ENCODE measurements around the gene PLA2G6. TPM values are rescaled to one million over a fixed set of nuclear protein-coding genes. Genes with fewer than 3 reads are reported as not detected.

The PLA2G6 gene
- total and polyA plus RNA-seq, 2 of the 13 experiments (the other 11 are each of a cell fraction or from before 2014, with no cell fraction given): 4.8 to 11.5 TPM

GRCh38 chr22:38205261-38206128, 23.9 kb upstream of the PLA2G6 start:
- in situ Hi-C loops (cut with HindIII; ENCODE audit: extremely low pct_ligation_motif_present, low pct_unique_long_range_greater_than_20kb) (loop anchor here (10.0 kb wide), 1 partner anchor 91 kb away; the partner anchor contains the start of gene BAIAP2L2), intact Hi-C loops (cut with micrococcal nuclease; ENCODE audit: unreplicated experiment) (no loop called here)
- H3K9ac ChIP-seq (ENCODE audit: insufficient read depth, low read depth, low read length): no peak overlapping the region
- H3K4me2 ChIP-seq (ENCODE audit: low read depth, low read length): peak overlapping the region; percentile 87; the same call in 1 of the 2 replicates
- ChIA-PET CTCF (ENCODE audit: low intra/inter-chr PET ratio, low total read pairs) (no interaction called here), POLR2A (no interaction called here)
- 91% methylated on average over 7 of the region's 15 CpGs for WGBS (ENCODE audit: low lambda C conversion rate)
- H3K4me3 ChIP-seq (replicated peaks in 1 of 3; ENCODE audit: insufficient read depth in 1 of 3, low read depth in 2 of 3, low read length in 3 of 3): no peak overlapping the region
- ATAC-seq (no peak), FAIRE-seq (no peak), DNase-seq (ENCODE audit: low spot score) (no peak)
- peaks cover 37% of the 10 kb centered on the region for H3K4me1 ChIP-seq (ENCODE audit: insufficient read depth, low read length)
- no peaks in the 10 kb centered on the region for H3K9me3 ChIP-seq (ENCODE audit: low read length)
- TF ChIP-seq ZNF17 (CRISPR knock-in tag; IDR thresholded peaks at IDR 0.05): no peak
- no peak for TF ChIP-seq FOXK2 (IDR thresholded peaks at IDR 0.05)
- TF ChIP-seq ZNF768 (CRISPR knock-in tag; IDR thresholded peaks at IDR 0.05): peak; percentile 54; the same call in 1 of the 2 replicates
- peak; percentile 23 for TF ChIP-seq AGO1 (IDR thresholded peaks at IDR 0.05; ENCODE audit: low read depth, low read length, poor library complexity, severe bottlenecking)
- H3K36me3 ChIP-seq (replicated peaks in 1 of 2; ENCODE audit: control insufficient read depth in 1 of 2, insufficient read depth in 2 of 2, low read length in 2 of 2): peaks cover 11 to 13% of the 10 kb centered on the region in 2 experiments
- BruUV-seq (replicated peaks): no TSS peak
- H2AFZ ChIP-seq (ENCODE audit: low read length): no peak overlapping the region
- H3K27me3 ChIP-seq (ENCODE audit: control insufficient read depth in 1 of 2, insufficient read depth in 2 of 2, low read length in 2 of 2): no peaks in the 10 kb centered on the region
- H3K27ac ChIP-seq (ENCODE audit: extremely low read length, insufficient read depth, low read length): no peak overlapping the region
- H4K20me1 ChIP-seq (ENCODE audit: insufficient read depth, low read length): peaks cover 65% of the 10 kb centered on the region
- H3K79me2 ChIP-seq (ENCODE audit: insufficient read depth, low read length): peaks cover 70% of the 10 kb centered on the region

GRCh38 chr22:38204784-38205183, 23.2 kb upstream of the PLA2G6 start:
- peak overlapping the region; percentile 87; the same call in 1 of the 2 replicates for H3K4me2 ChIP-seq (ENCODE audit: low read depth, low read length)
- intact Hi-C loops (cut with micrococcal nuclease; ENCODE audit: unreplicated experiment) (loop anchor here (5.0 kb wide), 1 partner anchor 92 kb away; the partner anchor contains the start of gene BAIAP2L2), in situ Hi-C loops (cut with HindIII; ENCODE audit: extremely low pct_ligation_motif_present, low pct_unique_long_range_greater_than_20kb) (loop anchor here (10.0 kb wide), 1 partner anchor 90 kb away; the partner anchor contains the start of gene BAIAP2L2)
- no peaks in the 10 kb centered on the region for H3K9me3 ChIP-seq (ENCODE audit: low read length)
- H3K27ac ChIP-seq (ENCODE audit: extremely low read length, insufficient read depth, low read length): no peak overlapping the region
- no TSS peak for BruUV-seq (replicated peaks)
- no peak overlapping the region for H2AFZ ChIP-seq (ENCODE audit: low read length)
- WGBS (ENCODE audit: low lambda C conversion rate): 91% methylated on average over 7 of the region's 7 CpGs
- no peak for FAIRE-seq
- H3K4me3 ChIP-seq (replicated peaks in 1 of 3; ENCODE audit: insufficient read depth in 1 of 3, low read depth in 2 of 3, low read length in 3 of 3): no peak overlapping the region
- POLR2A ChIA-PET: interaction anchor here (2.1 kb wide), 1 partner anchor 13 kb away, joined by 10 read pairs; no protein-coding TSS in a partner anchor
- no peak for ATAC-seq
- H3K79me2 ChIP-seq (ENCODE audit: insufficient read depth, low read length): peaks cover 64% of the 10 kb centered on the region
- H3K27me3 ChIP-seq (ENCODE audit: control insufficient read depth in 1 of 2, insufficient read depth in 2 of 2, low read length in 2 of 2): no peaks in the 10 kb centered on the region
- no peak overlapping the region for H3K9ac ChIP-seq (ENCODE audit: insufficient read depth, low read depth, low read length)
- CTCF ChIA-PET (ENCODE audit: low intra/inter-chr PET ratio, low total read pairs): no interaction called here
- peaks cover 38% of the 10 kb centered on the region for H3K4me1 ChIP-seq (ENCODE audit: insufficient read depth, low read length)
- no peak for TF ChIP-seq SP140L (CRISPR knock-in tag; IDR thresholded peaks at IDR 0.05; ENCODE audit: borderline replicate concordance)
- TF ChIP-seq, protein P1, sequence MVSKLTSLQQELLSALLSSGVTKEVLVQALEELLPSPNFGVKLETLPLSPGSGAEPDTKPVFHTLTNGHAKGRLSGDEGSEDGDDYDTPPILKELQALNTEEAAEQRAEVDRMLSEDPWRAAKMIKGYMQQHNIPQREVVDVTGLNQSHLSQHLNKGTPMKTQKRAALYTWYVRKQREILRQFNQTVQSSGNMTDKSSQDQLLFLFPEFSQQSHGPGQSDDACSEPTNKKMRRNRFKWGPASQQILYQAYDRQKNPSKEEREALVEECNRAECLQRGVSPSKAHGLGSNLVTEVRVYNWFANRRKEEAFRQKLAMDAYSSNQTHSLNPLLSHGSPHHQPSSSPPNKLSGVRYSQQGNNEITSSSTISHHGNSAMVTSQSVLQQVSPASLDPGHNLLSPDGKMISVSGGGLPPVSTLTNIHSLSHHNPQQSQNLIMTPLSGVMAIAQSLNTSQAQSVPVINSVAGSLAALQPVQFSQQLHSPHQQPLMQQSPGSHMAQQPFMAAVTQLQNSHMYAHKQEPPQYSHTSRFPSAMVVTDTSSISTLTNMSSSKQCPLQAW (CRISPR knock-in tag; IDR thresholded peaks at IDR 0.05): 0 out of 2 replicates have a peak, but pooled peaks have one; percentile 3
- peaks cover 11 to 13% of the 10 kb centered on the region in 2 experiments for H3K36me3 ChIP-seq (replicated peaks in 1 of 2; ENCODE audit: control insufficient read depth in 1 of 2, insufficient read depth in 2 of 2, low read length in 2 of 2)
- no peak for DNase-seq (ENCODE audit: low spot score)
- H4K20me1 ChIP-seq (ENCODE audit: insufficient read depth, low read length): peaks cover 58% of the 10 kb centered on the region
